Keratinocyte (primary cell): Measurements from ENCODE around the gene ACVR1. TPM values are rescaled to one million over a fixed set of nuclear protein-coding genes. Genes with fewer than 3 reads are reported as not detected.
A peak's percentile ranks its signal among the peaks of the same experiment; 100 is the strongest.

Experiments used
- DNase-seq: peaks from one replicate; pipeline ENCODE4 v3.0.0-alpha.2; 2011; ENCODE audit warnings: low read depth, missing footprints, low spot score
- FAIRE-seq: peaks from 2 replicates; lab custom pipeline; 2011; peaks lifted over from hg19 to GRCh38; lab: Jason Lieb, UNC
- H2AFZ ChIP-seq: 2 replicates; pipeline ENCODE4 v1.6.0; 2012; ENCODE audit warnings: low read length, control low read depth, inconsistent platforms; ENCODE audit not compliant: control insufficient read depth
- H3K27ac ChIP-seq: 2 replicates; pipeline ENCODE4 v1.5.1; 2011; ENCODE audit warnings: low read length; ENCODE audit not compliant: control insufficient read depth, insufficient read depth
- H3K27me3 ChIP-seq: 3 replicates; pipeline ENCODE4 v1.6.0; 2011; ENCODE audit warnings: low read length; ENCODE audit not compliant: control insufficient read depth, insufficient read depth; ENCODE audit errors: extremely low read depth
- H3K36me3 ChIP-seq, 2 experiments: 2 replicates in 1 of 2; 3 replicates in 1 of 2; pipeline ENCODE4 v1.5.1; 2011; ENCODE audit warnings: low read length in 2 of 2, mild to moderate bottlenecking in 1 of 2; ENCODE audit not compliant: control insufficient read depth in 2 of 2, insufficient read depth in 2 of 2; ENCODE audit errors: extremely low read depth in 1 of 2
- H3K4me1 ChIP-seq: 3 replicates; pipeline ENCODE4 v1.5.1; 2011; ENCODE audit warnings: low read length; ENCODE audit not compliant: control insufficient read depth, insufficient read depth; ENCODE audit errors: extremely low read depth
- H3K4me2 ChIP-seq: 3 replicates; pipeline ENCODE4 v1.6.0; 2011; ENCODE audit warnings: low read depth, low read length; ENCODE audit not compliant: control insufficient read depth, insufficient read depth; ENCODE audit errors: extremely low read depth
- H3K4me3 ChIP-seq, 3 experiments: fragments of 200-600 bp in 1 of 3; sonication (generic) in 1 of 3; 2 replicates in 2 of 3; 3 replicates in 1 of 3; pipeline ENCODE4 v1.5.1; 2011 to 2016; ENCODE audit warnings: low read length in 3 of 3, mild to moderate bottlenecking in 3 of 3, control low read depth in 2 of 3, inconsistent platforms in 1 of 3, low read depth in 1 of 3, mixed read lengths in 1 of 3, mixed run types in 1 of 3, moderate library complexity in 1 of 3; ENCODE audit not compliant: control insufficient read depth in 2 of 3, insufficient read depth in 2 of 3; ENCODE audit errors: extremely low read depth in 1 of 3
- H3K79me2 ChIP-seq: 2 replicates; pipeline ENCODE4 v1.6.0; 2012; ENCODE audit warnings: low read length; ENCODE audit not compliant: control insufficient read depth, insufficient read depth
- H3K9ac ChIP-seq: 3 replicates; pipeline ENCODE4 v1.6.0; 2011; ENCODE audit warnings: low read length; ENCODE audit not compliant: control insufficient read depth, insufficient read depth; ENCODE audit errors: extremely low read depth
- H3K9me1 ChIP-seq: 3 replicates; pipeline ENCODE4 v1.6.0; 2011; ENCODE audit warnings: low read length; ENCODE audit not compliant: control insufficient read depth, insufficient read depth; ENCODE audit errors: extremely low read depth
- H3K9me3 ChIP-seq: 2 replicates; pipeline ENCODE4 v1.5.1; 2012; ENCODE audit warnings: low read depth, low read length; ENCODE audit not compliant: control insufficient read depth
- H4K20me1 ChIP-seq: 3 replicates; pipeline ENCODE4 v1.6.0; 2011; ENCODE audit warnings: low read length; ENCODE audit not compliant: control insufficient read depth, insufficient read depth; ENCODE audit errors: extremely low read depth
- EZH2 ChIP-seq: IDR thresholded peaks from one replicate; pipeline ENCODE4 v1.6.1; 2012; ENCODE audit warnings: inconsistent platforms, mild to moderate bottlenecking, low read length, moderate library complexity
- dilution Hi-C: fragments of 300-500 bp; cut with MboI; formaldehyde crosslinking; loops from one replicate; pipeline ENCODE4 v1.7.0; 2020; ENCODE audit warnings: low sequenced_read_pairs; ENCODE audit not compliant: extremely low pct_ligation_motif_present
- polyA plus RNA-seq, 5 experiments: library from polyadenylated mRNA; depleted of rRNA in 3 of 5; stranded (reverse) in 3 of 5; stranded (forward) in 1 of 5; unstranded in 1 of 5; fragments of >200 nt; gene quantifications; 1 replicate in 1 of 5; 2 replicates in 3 of 5; 3 replicates in 1 of 5; pipeline versions ENCODE4 v1.2.1 to v1.2.3, GENCODE V29; 2011 to 2012; ENCODE audit warnings: missing spikeins in 2 of 5, low read depth in 1 of 5, low replicate concordance in 1 of 5
- TF ChIP-seq, protein P1 (sequence below), 3 experiments: IDR thresholded peaks in 1 of 3; conservative IDR thresholded peaks in 1 of 3; optimal IDR thresholded peaks in 1 of 3; 2 replicates in 2 of 3; 3 replicates in 1 of 3; pipeline versions ENCODE3 to v1.5.1; 2011; ENCODE audit warnings: low read length in 3 of 3, mild to moderate bottlenecking in 3 of 3, moderate library complexity in 2 of 3, control low read depth in 1 of 3, inconsistent platforms in 1 of 3; ENCODE audit not compliant: insufficient read depth in 2 of 3; ENCODE audit errors: extremely low read depth in 1 of 3

Gene ACVR1
- polyA plus RNA-seq, 1 donor (not counting 4 experiments of a cell fraction or from before 2014, with no cell fraction given) = 30.8 TPM

- Histone ChIP-seq H3K4me1 (peaks cover 17% of the 10 kb centered on the region), H4K20me1 (no peaks in the 10 kb centered on the region), H3K79me2 (peaks cover 45% of the 10 kb centered on the region), H3K9ac (no peak overlapping the region), H3K36me3 (peaks cover 0 to 2% of the 10 kb centered on the region in 2 experiments), H3K4me3 (no peak overlapping the region), H3K27me3 (no peaks in the 10 kb centered on the region), H3K9me3 (no peaks in the 10 kb centered on the region), H3K9me1 (peaks cover 4% of the 10 kb centered on the region), H3K4me2 (no peak overlapping the region), H3K27ac (no peak overlapping the region), H2AFZ (no peak overlapping the region)
- DNase-seq (no peak), FAIRE-seq (no peak)
- no peak for TF ChIP-seq EZH2
- TF ChIP-seq, protein P1, sequence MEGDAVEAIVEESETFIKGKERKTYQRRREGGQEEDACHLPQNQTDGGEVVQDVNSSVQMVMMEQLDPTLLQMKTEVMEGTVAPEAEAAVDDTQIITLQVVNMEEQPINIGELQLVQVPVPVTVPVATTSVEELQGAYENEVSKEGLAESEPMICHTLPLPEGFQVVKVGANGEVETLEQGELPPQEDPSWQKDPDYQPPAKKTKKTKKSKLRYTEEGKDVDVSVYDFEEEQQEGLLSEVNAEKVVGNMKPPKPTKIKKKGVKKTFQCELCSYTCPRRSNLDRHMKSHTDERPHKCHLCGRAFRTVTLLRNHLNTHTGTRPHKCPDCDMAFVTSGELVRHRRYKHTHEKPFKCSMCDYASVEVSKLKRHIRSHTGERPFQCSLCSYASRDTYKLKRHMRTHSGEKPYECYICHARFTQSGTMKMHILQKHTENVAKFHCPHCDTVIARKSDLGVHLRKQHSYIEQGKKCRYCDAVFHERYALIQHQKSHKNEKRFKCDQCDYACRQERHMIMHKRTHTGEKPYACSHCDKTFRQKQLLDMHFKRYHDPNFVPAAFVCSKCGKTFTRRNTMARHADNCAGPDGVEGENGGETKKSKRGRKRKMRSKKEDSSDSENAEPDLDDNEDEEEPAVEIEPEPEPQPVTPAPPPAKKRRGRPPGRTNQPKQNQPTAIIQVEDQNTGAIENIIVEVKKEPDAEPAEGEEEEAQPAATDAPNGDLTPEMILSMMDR (optimal IDR thresholded peaks at IDR 0.05 in 1 of 3, IDR thresholded peaks at IDR 0.05 in 1 of 3, conservative IDR thresholded peaks at IDR 0.05 in 1 of 3; ENCODE audit: extremely low read depth in 1 of 3, insufficient read depth in 2 of 3, low read length in 3 of 3) = no peak
- dilution Hi-C loops = no loop called here
Measured at GRCh38 chr2:157857881-157858280, 18.2 kb downstream of the ACVR1 start.

GRCh38 chr2:157856187-157856515 is 20.0 kb downstream of the ACVR1 start:
- FAIRE-seq (no peak), DNase-seq (no peak)
- peaks cover 0 to 2% of the 10 kb centered on the region in 2 experiments for H3K36me3 ChIP-seq
- no peaks in the 10 kb centered on the region for H3K9me3 ChIP-seq
- peaks cover 4% of the 10 kb centered on the region for H3K9me1 ChIP-seq
- no peak overlapping the region for H3K4me3 ChIP-seq
- H3K4me1 ChIP-seq = peaks cover 17% of the 10 kb centered on the region
- H3K27ac ChIP-seq = peak overlapping the region; percentile 89
- no peaks in the 10 kb centered on the region for H3K27me3 ChIP-seq
- dilution Hi-C loops = no loop called here
- peaks cover 37% of the 10 kb centered on the region for H3K79me2 ChIP-seq
- no peak overlapping the region for H2AFZ ChIP-seq
- peak overlapping the region; percentile 9 for H3K9ac ChIP-seq
- H3K4me2 ChIP-seq = peak overlapping the region; percentile 22
- H4K20me1 ChIP-seq = no peaks in the 10 kb centered on the region
- TF ChIP-seq, protein P1 (optimal IDR thresholded peaks at IDR 0.05 in 1 of 3, IDR thresholded peaks at IDR 0.05 in 1 of 3, conservative IDR thresholded peaks at IDR 0.05 in 1 of 3; ENCODE audit: extremely low read depth in 1 of 3, insufficient read depth in 2 of 3, low read length in 3 of 3) = no peak
- no peak for TF ChIP-seq EZH2
